K562 treated with DMSO at 1 percent for 24 hours (cell line): ENCODE measurements around the gene SLC16A10. TPM values are rescaled to one million over a fixed set of nuclear protein-coding genes. Genes with fewer than 3 reads are reported as not detected.

ENCODE experiments used
- total RNA-seq: library from RNA; unstranded; fragments of 300-600 nt; gene quantifications from 2 replicates; pipeline ENCODE4 v1.2.3, GENCODE V29; 2022; ENCODE audit warnings: low read depth; ENCODE audit not compliant: insufficient read depth

Gene SLC16A10
- not detected in 2 replicates for total RNA-seq

DNA sequence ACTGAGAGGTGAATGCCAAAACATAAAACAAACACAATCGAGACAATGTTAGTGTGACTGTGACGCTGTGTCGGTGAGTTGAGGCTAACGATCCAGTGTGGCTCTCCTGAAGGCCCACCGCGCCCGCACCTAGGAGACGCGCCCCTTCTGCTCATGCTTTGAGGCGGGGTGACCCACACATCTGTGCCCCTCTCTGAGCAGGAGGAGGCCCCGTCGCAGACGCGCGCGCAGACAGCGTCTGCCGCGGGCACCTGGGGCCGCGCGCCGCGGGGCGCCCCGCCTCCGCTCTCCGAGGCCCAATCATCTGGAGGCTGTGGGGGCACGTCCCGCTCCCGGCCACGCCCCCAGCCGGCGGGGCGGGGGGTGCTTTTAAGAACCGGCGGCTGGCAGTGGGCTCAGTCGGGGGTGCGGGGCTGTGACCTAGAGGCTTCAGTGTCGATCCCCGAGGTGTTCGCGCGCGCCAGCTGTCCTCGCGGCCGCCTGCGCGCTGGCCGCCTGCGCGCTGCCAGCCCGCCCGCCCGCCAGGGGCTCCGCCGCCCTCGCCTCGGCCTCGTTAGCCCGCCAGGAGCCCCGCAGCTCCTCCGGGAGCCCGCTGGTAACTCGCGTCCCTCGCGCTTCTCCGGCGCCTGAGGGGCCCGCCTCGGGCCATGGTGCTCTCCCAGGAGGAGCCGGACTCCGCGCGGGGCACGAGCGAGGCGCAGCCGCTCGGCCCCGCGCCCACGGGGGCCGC is at the start of gene SLC16A10:
SLC16A10 (plus strand) TSS at position 398 of the 730 bp plus-strand sequence; CDS start at position 648, 250 bp downstream.

Other genes starting within 250 kb of the SLC16A10 start
- 25.9 and 35.6 TPM in 2 replicates for gene AMD1, start 212.7 kb upstream of the SLC16A10 start, total RNA-seq
- 26.3 and 32.1 TPM in 2 replicates for gene GTF3C6, start 128.8 kb upstream of the SLC16A10 start, total RNA-seq
- 12.4 and 14.2 TPM in 2 replicates for gene RPF2, start 105.5 kb upstream of the SLC16A10 start, total RNA-seq